ENCODE measurements around the gene CEL. TPM values are rescaled to one million over a fixed set of nuclear protein-coding genes. Genes with fewer than 3 reads are reported as not detected.

The CEL gene
- total and polyA plus RNA-seq, 2 experiments from 2014 or later, result 0.27 to 2.3 TPM

DNA sequence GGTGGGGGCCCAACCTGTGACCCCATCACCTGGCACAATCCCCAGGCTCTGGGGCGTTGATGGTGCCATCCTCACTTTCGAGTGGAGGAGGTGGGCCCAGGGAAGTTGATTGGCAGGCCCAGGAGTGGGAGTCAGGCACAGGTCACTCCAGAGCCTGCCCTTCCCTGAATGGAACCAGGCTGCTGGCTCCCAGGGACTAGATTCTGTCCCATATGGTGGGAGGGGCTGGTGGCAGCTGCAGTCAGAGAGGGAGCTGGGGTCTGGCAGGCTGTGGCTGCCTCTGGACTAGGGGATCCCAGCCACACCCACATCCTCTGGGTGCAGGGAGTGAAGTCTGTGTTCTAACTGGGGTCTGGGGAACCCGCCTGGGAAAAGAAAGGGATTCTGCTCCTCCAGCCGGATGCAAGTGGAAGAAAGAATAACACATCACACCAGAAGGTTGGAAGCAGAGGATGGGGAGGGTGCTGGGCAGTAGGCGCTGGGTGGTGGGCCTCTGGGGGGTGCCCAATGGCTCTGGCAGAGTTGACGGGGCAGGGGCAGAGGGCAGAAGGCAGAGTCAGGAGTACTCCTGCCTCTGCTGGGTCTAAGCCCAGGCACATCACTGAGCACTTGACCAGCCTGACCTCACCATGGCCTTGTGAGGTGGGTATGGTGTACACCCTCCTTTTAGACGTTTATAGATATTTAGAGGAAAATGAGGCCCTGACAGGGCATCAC is 25.8 kb downstream of the CEL start:
- no peak overlapping the region for H3K4me3 ChIP-seq
- H3K27me3 Mint-ChIP-seq (ENCODE audit: insufficient read depth, low read depth, poor library complexity), result no peaks in the 10 kb centered on the region
- H3K36me3 Mint-ChIP-seq (ENCODE audit: low read depth), result no peaks in the 10 kb centered on the region
- H3K4me1 Mint-ChIP-seq, result no peaks in the 10 kb centered on the region
- no peak overlapping the region for H3K4me2 ChIP-seq
- TF ChIP-seq ZNF114 (CRISPR knock-in tag; IDR thresholded peaks at IDR 0.05) (no peak), EZH2phosphoT487 (IDR thresholded peaks at IDR 0.05; ENCODE audit: unreplicated experiment) (no peak), POLR2AphosphoS5 (IDR thresholded peaks at IDR 0.05; ENCODE audit: low read depth) (no peak), STAT1 (IDR thresholded peaks at IDR 0.05; ENCODE audit: unreplicated experiment) (no peak)
- TF ChIP-seq, protein P1, sequence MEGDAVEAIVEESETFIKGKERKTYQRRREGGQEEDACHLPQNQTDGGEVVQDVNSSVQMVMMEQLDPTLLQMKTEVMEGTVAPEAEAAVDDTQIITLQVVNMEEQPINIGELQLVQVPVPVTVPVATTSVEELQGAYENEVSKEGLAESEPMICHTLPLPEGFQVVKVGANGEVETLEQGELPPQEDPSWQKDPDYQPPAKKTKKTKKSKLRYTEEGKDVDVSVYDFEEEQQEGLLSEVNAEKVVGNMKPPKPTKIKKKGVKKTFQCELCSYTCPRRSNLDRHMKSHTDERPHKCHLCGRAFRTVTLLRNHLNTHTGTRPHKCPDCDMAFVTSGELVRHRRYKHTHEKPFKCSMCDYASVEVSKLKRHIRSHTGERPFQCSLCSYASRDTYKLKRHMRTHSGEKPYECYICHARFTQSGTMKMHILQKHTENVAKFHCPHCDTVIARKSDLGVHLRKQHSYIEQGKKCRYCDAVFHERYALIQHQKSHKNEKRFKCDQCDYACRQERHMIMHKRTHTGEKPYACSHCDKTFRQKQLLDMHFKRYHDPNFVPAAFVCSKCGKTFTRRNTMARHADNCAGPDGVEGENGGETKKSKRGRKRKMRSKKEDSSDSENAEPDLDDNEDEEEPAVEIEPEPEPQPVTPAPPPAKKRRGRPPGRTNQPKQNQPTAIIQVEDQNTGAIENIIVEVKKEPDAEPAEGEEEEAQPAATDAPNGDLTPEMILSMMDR (conservative IDR thresholded peaks at IDR 0.05; ENCODE audit: low read depth in 2 of 2), result no peak
- H3K4me1 ChIP-seq (ENCODE audit: insufficient read depth), result no peaks in the 10 kb centered on the region
- no peaks in the 10 kb centered on the region for H3K36me3 ChIP-seq (ENCODE audit: insufficient read depth)
- ATAC-seq (no peak), DNase-seq (ENCODE audit: low spot score) (no peak)
- no peaks in the 10 kb centered on the region for H3K27me3 ChIP-seq (ENCODE audit: insufficient read depth)
- H3K4me3 Mint-ChIP-seq, result no peak overlapping the region
- H2AFZ ChIP-seq, result no peak overlapping the region
- H3K9me2 ChIP-seq (ENCODE audit: insufficient read depth), result no peaks in the 10 kb centered on the region
- H3K79me2 ChIP-seq (replicated peaks; ENCODE audit: insufficient read depth), result no peaks in the 10 kb centered on the region
- H4K20me1 ChIP-seq (replicated peaks; ENCODE audit: insufficient read depth), result no peaks in the 10 kb centered on the region
- H3K27ac ChIP-seq (ENCODE audit: low read depth), result no peak overlapping the region
- no peak overlapping the region for H3K27ac Mint-ChIP-seq
- no peaks in the 10 kb centered on the region; the same call in 2 of the 3 replicates for H3K9me3 Mint-ChIP-seq
- no peaks in the 10 kb centered on the region for H3F3A ChIP-seq (replicated peaks; ENCODE audit: low read depth)

DNA sequence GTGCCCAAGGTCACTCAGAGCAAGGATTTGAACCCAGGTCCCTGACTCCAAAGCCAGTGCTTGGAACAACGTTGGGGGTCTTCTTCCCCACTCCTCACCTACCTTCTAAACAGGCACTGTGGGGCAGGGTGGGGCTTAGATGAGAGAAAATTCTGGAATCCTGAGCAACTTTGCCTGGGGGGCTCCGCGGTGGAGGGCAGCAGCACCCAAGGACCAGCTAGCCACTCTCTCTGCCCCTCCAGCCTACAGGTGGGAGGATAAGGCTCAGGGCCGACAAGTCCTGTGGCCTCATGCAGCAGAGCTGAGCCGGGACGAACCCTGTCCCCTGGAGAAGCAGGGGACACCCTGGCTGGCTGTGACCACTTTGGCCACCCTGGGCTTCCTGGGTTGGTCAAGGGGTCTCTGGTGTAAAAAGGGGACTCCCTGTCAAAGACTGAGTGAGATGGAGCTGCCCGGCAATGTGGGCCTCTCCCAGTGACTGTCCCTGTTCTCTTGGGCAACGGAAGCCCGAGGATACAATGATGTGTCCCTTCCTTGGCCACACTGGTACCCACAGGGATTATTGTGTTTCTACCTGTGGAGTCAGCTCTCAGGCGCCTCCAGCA is 26.5 kb downstream of the CEL start:
- no peaks in the 10 kb centered on the region for H3K36me3 ChIP-seq (ENCODE audit: insufficient read depth)
- Mint-ChIP-seq H3K27ac (no peak overlapping the region), H3K9me3 (no peaks in the 10 kb centered on the region; the same call in 2 of the 3 replicates), H3K27me3 (ENCODE audit: insufficient read depth, low read depth, poor library complexity) (no peaks in the 10 kb centered on the region), H3K36me3 (ENCODE audit: low read depth) (no peaks in the 10 kb centered on the region), H3K4me1 (no peaks in the 10 kb centered on the region), H3K4me3 (no peak overlapping the region)
- no peaks in the 10 kb centered on the region for H3F3A ChIP-seq (replicated peaks; ENCODE audit: low read depth)
- no peak overlapping the region for H3K4me3 ChIP-seq
- no peak overlapping the region for H3K4me2 ChIP-seq
- no peaks in the 10 kb centered on the region for H3K27me3 ChIP-seq (ENCODE audit: insufficient read depth)
- no peaks in the 10 kb centered on the region for H3K9me2 ChIP-seq (ENCODE audit: insufficient read depth)
- H2AFZ ChIP-seq, result no peak overlapping the region
- H3K27ac ChIP-seq (ENCODE audit: low read depth), result no peak overlapping the region
- H4K20me1 ChIP-seq (replicated peaks; ENCODE audit: insufficient read depth), result no peaks in the 10 kb centered on the region
- H3K79me2 ChIP-seq (replicated peaks; ENCODE audit: insufficient read depth), result no peaks in the 10 kb centered on the region
- ATAC-seq, result no peak
- DNase-seq (ENCODE audit: low spot score), result no peak
- no peaks in the 10 kb centered on the region for H3K4me1 ChIP-seq (ENCODE audit: insufficient read depth)
- no peak for TF ChIP-seq ZNF114 (CRISPR knock-in tag; IDR thresholded peaks at IDR 0.05)
- TF ChIP-seq STAT1 (IDR thresholded peaks at IDR 0.05; ENCODE audit: unreplicated experiment), result no peak
- TF ChIP-seq EZH2 (IDR thresholded peaks at IDR 0.05; ENCODE audit: low read depth, unreplicated experiment), result no peak
- TF ChIP-seq, protein P2, sequence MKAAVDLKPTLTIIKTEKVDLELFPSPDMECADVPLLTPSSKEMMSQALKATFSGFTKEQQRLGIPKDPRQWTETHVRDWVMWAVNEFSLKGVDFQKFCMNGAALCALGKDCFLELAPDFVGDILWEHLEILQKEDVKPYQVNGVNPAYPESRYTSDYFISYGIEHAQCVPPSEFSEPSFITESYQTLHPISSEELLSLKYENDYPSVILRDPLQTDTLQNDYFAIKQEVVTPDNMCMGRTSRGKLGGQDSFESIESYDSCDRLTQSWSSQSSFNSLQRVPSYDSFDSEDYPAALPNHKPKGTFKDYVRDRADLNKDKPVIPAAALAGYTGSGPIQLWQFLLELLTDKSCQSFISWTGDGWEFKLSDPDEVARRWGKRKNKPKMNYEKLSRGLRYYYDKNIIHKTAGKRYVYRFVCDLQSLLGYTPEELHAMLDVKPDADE (IDR thresholded peaks at IDR 0.05), result no peak
- TF ChIP-seq, protein P1 (conservative IDR thresholded peaks at IDR 0.05; ENCODE audit: low read depth in 2 of 2), result no peak
- TF ChIP-seq, protein P3, sequence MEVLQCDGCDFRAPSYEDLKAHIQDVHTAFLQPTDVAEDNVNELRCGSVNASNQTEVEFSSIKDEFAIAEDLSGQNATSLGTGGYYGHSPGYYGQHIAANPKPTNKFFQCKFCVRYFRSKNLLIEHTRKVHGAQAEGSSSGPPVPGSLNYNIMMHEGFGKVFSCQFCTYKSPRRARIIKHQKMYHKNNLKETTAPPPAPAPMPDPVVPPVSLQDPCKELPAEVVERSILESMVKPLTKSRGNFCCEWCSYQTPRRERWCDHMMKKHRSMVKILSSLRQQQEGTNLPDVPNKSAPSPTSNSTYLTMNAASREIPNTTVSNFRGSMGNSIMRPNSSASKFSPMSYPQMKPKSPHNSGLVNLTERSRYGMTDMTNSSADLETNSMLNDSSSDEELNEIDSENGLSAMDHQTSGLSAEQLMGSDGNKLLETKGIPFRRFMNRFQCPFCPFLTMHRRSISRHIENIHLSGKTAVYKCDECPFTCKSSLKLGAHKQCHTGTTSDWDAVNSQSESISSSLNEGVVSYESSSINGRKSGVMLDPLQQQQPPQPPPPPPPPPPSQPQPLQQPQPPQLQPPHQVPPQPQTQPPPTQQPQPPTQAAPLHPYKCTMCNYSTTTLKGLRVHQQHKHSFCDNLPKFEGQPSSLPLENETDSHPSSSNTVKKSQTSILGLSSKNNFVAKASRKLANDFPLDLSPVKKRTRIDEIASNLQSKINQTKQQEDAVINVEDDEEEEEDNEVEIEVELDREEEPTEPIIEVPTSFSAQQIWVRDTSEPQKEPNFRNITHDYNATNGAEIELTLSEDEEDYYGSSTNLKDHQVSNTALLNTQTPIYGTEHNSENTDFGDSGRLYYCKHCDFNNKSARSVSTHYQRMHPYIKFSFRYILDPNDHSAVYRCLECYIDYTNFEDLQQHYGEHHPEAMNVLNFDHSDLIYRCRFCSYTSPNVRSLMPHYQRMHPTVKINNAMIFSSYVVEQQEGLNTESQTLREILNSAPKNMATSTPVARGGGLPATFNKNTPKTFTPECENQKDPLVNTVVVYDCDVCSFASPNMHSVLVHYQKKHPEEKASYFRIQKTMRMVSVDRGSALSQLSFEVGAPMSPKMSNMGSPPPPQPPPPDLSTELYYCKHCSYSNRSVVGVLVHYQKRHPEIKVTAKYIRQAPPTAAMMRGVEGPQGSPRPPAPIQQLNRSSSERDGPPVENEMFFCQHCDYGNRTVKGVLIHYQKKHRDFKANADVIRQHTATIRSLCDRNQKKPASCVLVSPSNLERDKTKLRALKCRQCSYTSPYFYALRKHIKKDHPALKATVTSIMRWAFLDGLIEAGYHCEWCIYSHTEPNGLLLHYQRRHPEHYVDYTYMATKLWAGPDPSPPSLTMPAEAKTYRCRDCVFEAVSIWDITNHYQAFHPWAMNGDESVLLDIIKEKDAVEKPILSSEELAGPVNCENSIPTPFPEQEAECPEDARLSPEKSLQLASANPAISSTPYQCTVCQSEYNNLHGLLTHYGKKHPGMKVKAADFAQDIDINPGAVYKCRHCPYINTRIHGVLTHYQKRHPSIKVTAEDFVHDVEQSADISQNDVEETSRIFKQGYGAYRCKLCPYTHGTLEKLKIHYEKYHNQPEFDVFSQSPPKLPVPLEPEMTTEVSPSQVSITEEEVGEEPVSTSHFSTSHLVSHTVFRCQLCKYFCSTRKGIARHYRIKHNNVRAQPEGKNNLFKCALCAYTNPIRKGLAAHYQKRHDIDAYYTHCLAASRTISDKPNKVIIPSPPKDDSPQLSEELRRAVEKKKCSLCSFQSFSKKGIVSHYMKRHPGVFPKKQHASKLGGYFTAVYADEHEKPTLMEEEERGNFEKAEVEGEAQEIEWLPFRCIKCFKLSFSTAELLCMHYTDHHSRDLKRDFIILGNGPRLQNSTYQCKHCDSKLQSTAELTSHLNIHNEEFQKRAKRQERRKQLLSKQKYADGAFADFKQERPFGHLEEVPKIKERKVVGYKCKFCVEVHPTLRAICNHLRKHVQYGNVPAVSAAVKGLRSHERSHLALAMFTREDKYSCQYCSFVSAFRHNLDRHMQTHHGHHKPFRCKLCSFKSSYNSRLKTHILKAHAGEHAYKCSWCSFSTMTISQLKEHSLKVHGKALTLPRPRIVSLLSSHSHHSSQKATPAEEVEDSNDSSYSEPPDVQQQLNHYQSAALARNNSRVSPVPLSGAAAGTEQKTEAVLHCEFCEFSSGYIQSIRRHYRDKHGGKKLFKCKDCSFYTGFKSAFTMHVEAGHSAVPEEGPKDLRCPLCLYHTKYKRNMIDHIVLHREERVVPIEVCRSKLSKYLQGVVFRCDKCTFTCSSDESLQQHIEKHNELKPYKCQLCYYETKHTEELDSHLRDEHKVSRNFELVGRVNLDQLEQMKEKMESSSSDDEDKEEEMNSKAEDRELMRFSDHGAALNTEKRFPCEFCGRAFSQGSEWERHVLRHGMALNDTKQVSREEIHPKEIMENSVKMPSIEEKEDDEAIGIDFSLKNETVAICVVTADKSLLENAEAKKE (CRISPR knock-in tag; IDR thresholded peaks at IDR 0.05), result no peak
